ENCODE data around the gene ASL.
"Not testable (repeated sequence)": the region's sequence is repeated elsewhere in the genome, so short reads cannot be mapped to it uniquely, and the experiment has no call there.

ASL gene

GRCh38 chr7:66116680-66117420 lies 41.2 kb downstream of the ASL start:
- H3K36me3 ChIP-seq (ENCODE audit: control insufficient read depth in 5 of 5, insufficient read depth in 5 of 5, low read length in 5 of 5); H3K27ac ChIP-seq (ENCODE audit: low read depth, low read length); H3K9me3 ChIP-seq (ENCODE audit: control insufficient read depth in 5 of 5, low read length in 5 of 5); H3K9ac ChIP-seq (ENCODE audit: low read length in 5 of 5); H3K27me3 ChIP-seq (ENCODE audit: control insufficient read depth in 5 of 5, insufficient read depth in 4 of 5, low read length in 5 of 5); H3K4me3 ChIP-seq (ENCODE audit: low read depth in 1 of 5, low read length in 5 of 5): not testable (repeated sequence)
- H3K4me1 ChIP-seq (ENCODE audit: control insufficient read depth in 5 of 5, insufficient read depth in 5 of 5, low read length in 5 of 5), result peaks cover 0 to 46% (median 30%) of the 10 kb centered on the region in 5 donors

GRCh38 chr7:66118603-66119002 lies 43.0 kb downstream of the ASL start:
- H3K4me3 ChIP-seq (ENCODE audit: low read depth in 1 of 5, low read length in 5 of 5), result no peak overlapping the region
- peaks cover 0 to 46% (median 30%) of the 10 kb centered on the region in 5 donors for H3K4me1 ChIP-seq (ENCODE audit: control insufficient read depth in 5 of 5, insufficient read depth in 5 of 5, low read length in 5 of 5)
- H3K9ac ChIP-seq (ENCODE audit: low read length in 5 of 5), result no peak overlapping the region
- H3K27ac ChIP-seq (ENCODE audit: low read depth, low read length), result peak overlapping the region; percentile 35
- H3K27me3 ChIP-seq (ENCODE audit: control insufficient read depth in 5 of 5, insufficient read depth in 4 of 5, low read length in 5 of 5), result no peaks in the 10 kb centered on the region
- H3K36me3 ChIP-seq (ENCODE audit: control insufficient read depth in 5 of 5, insufficient read depth in 5 of 5, low read length in 5 of 5), result peaks cover 0 to 4% (median 2%) of the 10 kb centered on the region in 5 donors
- H3K9me3 ChIP-seq (ENCODE audit: control insufficient read depth in 5 of 5, low read length in 5 of 5), result no peaks in the 10 kb centered on the region

GRCh38 chr7:66119245-66119850 lies 43.7 kb downstream of the ASL start:
- H3K4me3 ChIP-seq (ENCODE audit: low read depth in 1 of 5, low read length in 5 of 5), result no peak overlapping the region
- H3K27ac ChIP-seq (ENCODE audit: low read depth, low read length), result peak overlapping the region; percentile 35
- peaks cover 0 to 4% (median 2%) of the 10 kb centered on the region in 5 donors for H3K36me3 ChIP-seq (ENCODE audit: control insufficient read depth in 5 of 5, insufficient read depth in 5 of 5, low read length in 5 of 5)
- no peaks in the 10 kb centered on the region for H3K27me3 ChIP-seq (ENCODE audit: control insufficient read depth in 5 of 5, insufficient read depth in 4 of 5, low read length in 5 of 5)
- H3K9ac ChIP-seq (ENCODE audit: low read length in 5 of 5), result peak overlapping the region in 2 of 5 donors; percentile 26 to 28
- H3K9me3 ChIP-seq (ENCODE audit: control insufficient read depth in 5 of 5, low read length in 5 of 5), result no peaks in the 10 kb centered on the region
- H3K4me1 ChIP-seq (ENCODE audit: control insufficient read depth in 5 of 5, insufficient read depth in 5 of 5, low read length in 5 of 5), result peaks cover 0 to 42% (median 29%) of the 10 kb centered on the region in 5 donors

- Histone ChIP-seq H3K4me1 (ENCODE audit: control insufficient read depth in 5 of 5, insufficient read depth in 5 of 5, low read length in 5 of 5) (peaks cover 2 to 28% (median 22%) of the 10 kb centered on the region in 5 donors), H3K27ac (ENCODE audit: low read depth, low read length) (no peak overlapping the region), H3K9ac (ENCODE audit: low read length in 5 of 5) (no peak overlapping the region), H3K27me3 (ENCODE audit: control insufficient read depth in 5 of 5, insufficient read depth in 4 of 5, low read length in 5 of 5) (no peaks in the 10 kb centered on the region), H3K4me3 (ENCODE audit: low read depth in 1 of 5, low read length in 5 of 5) (no peak overlapping the region), H3K36me3 (ENCODE audit: control insufficient read depth in 5 of 5, insufficient read depth in 5 of 5, low read length in 5 of 5) (peaks cover 0 to 4% (median 2%) of the 10 kb centered on the region in 5 donors), H3K9me3 (ENCODE audit: control insufficient read depth in 5 of 5, low read length in 5 of 5) (no peaks in the 10 kb centered on the region)
These were observed 47.5 kb downstream of the ASL start for GRCh38 chr7:66123175-66123528.

GRCh38 chr7:66124569-66124861 lies 48.9 kb downstream of the ASL start:
- H3K9ac ChIP-seq (ENCODE audit: low read length in 5 of 5); H3K27ac ChIP-seq (ENCODE audit: low read depth, low read length); H3K36me3 ChIP-seq (ENCODE audit: control insufficient read depth in 5 of 5, insufficient read depth in 5 of 5, low read length in 5 of 5); H3K27me3 ChIP-seq (ENCODE audit: control insufficient read depth in 5 of 5, insufficient read depth in 4 of 5, low read length in 5 of 5); H3K9me3 ChIP-seq (ENCODE audit: control insufficient read depth in 5 of 5, low read length in 5 of 5); H3K4me3 ChIP-seq (ENCODE audit: low read depth in 1 of 5, low read length in 5 of 5): not testable (repeated sequence)
- H3K4me1 ChIP-seq (ENCODE audit: control insufficient read depth in 5 of 5, insufficient read depth in 5 of 5, low read length in 5 of 5), result peaks cover 2 to 21% (median 13%) of the 10 kb centered on the region in 5 donors

- no peaks in the 10 kb centered on the region for H3K27me3 ChIP-seq (ENCODE audit: control insufficient read depth in 5 of 5, insufficient read depth in 4 of 5, low read length in 5 of 5)
- no peak overlapping the region for H3K27ac ChIP-seq (ENCODE audit: low read depth, low read length)
- H3K4me1 ChIP-seq (ENCODE audit: control insufficient read depth in 5 of 5, insufficient read depth in 5 of 5, low read length in 5 of 5), result peaks cover 0 to 21% (median 13%) of the 10 kb centered on the region in 5 donors
- no peak overlapping the region for H3K4me3 ChIP-seq (ENCODE audit: low read depth in 1 of 5, low read length in 5 of 5)
- no peaks in the 10 kb centered on the region for H3K9me3 ChIP-seq (ENCODE audit: control insufficient read depth in 5 of 5, low read length in 5 of 5)
- no peak overlapping the region for H3K9ac ChIP-seq (ENCODE audit: low read length in 5 of 5)
- H3K36me3 ChIP-seq (ENCODE audit: control insufficient read depth in 5 of 5, insufficient read depth in 5 of 5, low read length in 5 of 5), result peaks cover 0 to 3% (median 0%) of the 10 kb centered on the region in 5 donors
These were observed 49.6 kb downstream of the ASL start for GRCh38 chr7:66125052-66125694.

- H3K27ac ChIP-seq (ENCODE audit: low read depth, low read length); H3K27me3 ChIP-seq (ENCODE audit: control insufficient read depth in 5 of 5, insufficient read depth in 4 of 5, low read length in 5 of 5); H3K9me3 ChIP-seq (ENCODE audit: control insufficient read depth in 5 of 5, low read length in 5 of 5); H3K9ac ChIP-seq (ENCODE audit: low read length in 5 of 5); H3K36me3 ChIP-seq (ENCODE audit: control insufficient read depth in 5 of 5, insufficient read depth in 5 of 5, low read length in 5 of 5); H3K4me3 ChIP-seq (ENCODE audit: low read depth in 1 of 5, low read length in 5 of 5): not testable (repeated sequence)
- peaks cover 0 to 21% (median 13%) of the 10 kb centered on the region in 5 donors for H3K4me1 ChIP-seq (ENCODE audit: control insufficient read depth in 5 of 5, insufficient read depth in 5 of 5, low read length in 5 of 5)
These were observed 50.2 kb downstream of the ASL start for GRCh38 chr7:66125781-66126352.

- not testable (repeated sequence) for H3K27me3 ChIP-seq (ENCODE audit: control insufficient read depth in 5 of 5, insufficient read depth in 4 of 5, low read length in 5 of 5)
These were observed 51.6 kb downstream of the ASL start for GRCh38 chr7:66127172-66127571.

GRCh38 chr7:66138994-66139752 lies 63.6 kb downstream of the ASL start:
- Histone ChIP-seq H3K4me1 (ENCODE audit: control insufficient read depth in 5 of 5, insufficient read depth in 5 of 5, low read length in 5 of 5) (peaks cover 0 to 54% (median 32%) of the 10 kb centered on the region in 5 donors), H3K36me3 (ENCODE audit: control insufficient read depth in 5 of 5, insufficient read depth in 5 of 5, low read length in 5 of 5) (peaks cover 14 to 46% (median 34%) of the 10 kb centered on the region in 5 donors), H3K27ac (ENCODE audit: low read depth, low read length) (no peak overlapping the region), H3K9ac (ENCODE audit: low read length in 5 of 5) (no peak overlapping the region), H3K27me3 (ENCODE audit: control insufficient read depth in 5 of 5, insufficient read depth in 4 of 5, low read length in 5 of 5) (no peaks in the 10 kb centered on the region), H3K4me3 (ENCODE audit: low read depth in 1 of 5, low read length in 5 of 5) (no peak overlapping the region), H3K9me3 (ENCODE audit: control insufficient read depth in 5 of 5, low read length in 5 of 5) (no peaks in the 10 kb centered on the region)

More at GRCh38 chr7:66127172-66127571, 51.6 kb downstream of the ASL start:
- Histone ChIP-seq H3K36me3 (ENCODE audit: control insufficient read depth in 5 of 5, insufficient read depth in 5 of 5, low read length in 5 of 5) (peaks cover 7 to 18% (median 14%) of the 10 kb centered on the region in 5 donors), H3K4me1 (ENCODE audit: control insufficient read depth in 5 of 5, insufficient read depth in 5 of 5, low read length in 5 of 5) (peaks cover 0 to 21% (median 13%) of the 10 kb centered on the region in 5 donors)
- not testable (repeated sequence) for H3K9me3 ChIP-seq (ENCODE audit: control insufficient read depth in 5 of 5, low read length in 5 of 5); H3K4me3 ChIP-seq (ENCODE audit: low read depth in 1 of 5, low read length in 5 of 5); H3K9ac ChIP-seq (ENCODE audit: low read length in 5 of 5); H3K27ac ChIP-seq (ENCODE audit: low read depth, low read length)

Measured in subcutaneous abdominal adipose tissue (tissue), 5 donors.